Adrenal gland (tissue), 5 donors: Measurements from ENCODE around the gene SSR1.
"Not testable (repeated sequence)": the region's sequence is repeated elsewhere in the genome, so short reads cannot be mapped to it uniquely, and the experiment has no call there.

Experiments used
- POLR2A ChIP-seq, 2 donors: fragments of 450-650 bp; IDR thresholded peaks; one replicate each; pipeline ENCODE4 v1.6.1; 2017; ENCODE audit warnings: antibody characterized with exemption in 2 of 2, mild to moderate bottlenecking in 2 of 2, moderate library complexity in 1 of 2
- TF ChIP-seq, protein P1 (sequence below), 6 experiments: fragments of 450-650 bp in 4 of 6; fragments of 200-600 bp in 2 of 6; sonication (generic) in 1 of 6; IDR thresholded peaks; 1 replicate in 5 of 6; 2 replicates in 1 of 6; pipeline versions ENCODE4 v1.5.1 to v1.8.0; 2016 to 2021; ENCODE audit warnings: antibody characterized with exemption in 6 of 6, mild to moderate bottlenecking in 2 of 6, moderate library complexity in 1 of 6
- donor health status: DM: no; HTN: no; CAD: no.

DNA sequence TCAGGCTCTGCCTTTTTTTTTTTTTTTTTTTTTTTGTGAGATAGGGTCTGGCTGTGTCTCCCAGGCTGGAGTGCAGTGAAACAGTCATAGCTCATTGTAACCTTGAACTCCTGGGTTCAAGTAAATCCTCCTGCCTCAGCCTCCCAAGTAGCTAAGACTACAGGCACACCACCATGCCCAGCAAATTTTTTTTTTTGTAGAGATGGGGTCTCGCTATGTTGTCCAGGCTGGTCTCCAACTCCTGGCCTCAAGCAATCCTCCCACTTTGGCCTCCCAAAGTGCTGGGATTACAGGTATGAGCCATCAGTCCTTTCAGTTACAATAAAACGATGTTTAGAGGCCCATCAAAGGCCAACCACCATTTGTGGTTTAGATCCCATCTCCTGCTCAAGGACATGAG is 6.4 kb upstream of the SSR1 start:
- TF ChIP-seq, protein P1, sequence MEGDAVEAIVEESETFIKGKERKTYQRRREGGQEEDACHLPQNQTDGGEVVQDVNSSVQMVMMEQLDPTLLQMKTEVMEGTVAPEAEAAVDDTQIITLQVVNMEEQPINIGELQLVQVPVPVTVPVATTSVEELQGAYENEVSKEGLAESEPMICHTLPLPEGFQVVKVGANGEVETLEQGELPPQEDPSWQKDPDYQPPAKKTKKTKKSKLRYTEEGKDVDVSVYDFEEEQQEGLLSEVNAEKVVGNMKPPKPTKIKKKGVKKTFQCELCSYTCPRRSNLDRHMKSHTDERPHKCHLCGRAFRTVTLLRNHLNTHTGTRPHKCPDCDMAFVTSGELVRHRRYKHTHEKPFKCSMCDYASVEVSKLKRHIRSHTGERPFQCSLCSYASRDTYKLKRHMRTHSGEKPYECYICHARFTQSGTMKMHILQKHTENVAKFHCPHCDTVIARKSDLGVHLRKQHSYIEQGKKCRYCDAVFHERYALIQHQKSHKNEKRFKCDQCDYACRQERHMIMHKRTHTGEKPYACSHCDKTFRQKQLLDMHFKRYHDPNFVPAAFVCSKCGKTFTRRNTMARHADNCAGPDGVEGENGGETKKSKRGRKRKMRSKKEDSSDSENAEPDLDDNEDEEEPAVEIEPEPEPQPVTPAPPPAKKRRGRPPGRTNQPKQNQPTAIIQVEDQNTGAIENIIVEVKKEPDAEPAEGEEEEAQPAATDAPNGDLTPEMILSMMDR (IDR thresholded peaks at IDR 0.05): not testable (repeated sequence)
- TF ChIP-seq POLR2A (IDR thresholded peaks at IDR 0.05): not testable (repeated sequence)
